Caco-2 (cell line): Measurements from ENCODE around the gene CSTF1. TPM values are rescaled to one million over a fixed set of nuclear protein-coding genes. Genes with fewer than 3 reads are reported as not detected.

Experiments used
- BruUV-seq: library from RNA; stranded (reverse); fragments of 400-500 nt; replicated peaks from 2 replicates; lab custom pipeline; 2021; lab: Mats Ljungman, UMichigan
- CTCF ChIA-PET: fragments of 300-600 bp; sonication (Branson Sonifier 250); formaldehyde crosslinking; loops from one replicate; lab custom pipeline; 2022; ENCODE audit warnings: antibody characterized with exemption; lab: Charles Lee
- POLR2A ChIA-PET: fragments of 300-600 bp; sonication (Branson Sonifier 250); formaldehyde crosslinking; loops from one replicate; lab custom pipeline; 2022; ENCODE audit warnings: antibody characterized with exemption; lab: Charles Lee
- DNase-seq, 2 experiments: peaks; one replicate each; pipeline versions ENCODE4 v3.0.0 to v3.0.0-alpha.2; 2020 to 2022
- H3K27me3 ChIP-seq: replicated peaks from 2 replicates; pipeline ENCODE4 v1.6.0; 2011; ENCODE audit warnings: low read length; ENCODE audit not compliant: control insufficient read depth, insufficient read depth
- H3K36me3 ChIP-seq: 2 replicates; pipeline ENCODE4 v1.5.1; 2011; ENCODE audit warnings: low read length; ENCODE audit not compliant: control insufficient read depth, insufficient read depth
- H3K4me1 ChIP-seq: fragments of 250-450 bp; sonication (Bioruptor Pico); 2 replicates; pipeline ENCODE4 v1.5.1; 2020; ENCODE audit warnings: mild to moderate bottlenecking
- H3K4me3 ChIP-seq: 2 replicates; pipeline ENCODE4 v1.5.1; 2011; ENCODE audit warnings: low read depth, mild to moderate bottlenecking, control low read depth, low read length
- H3K9me3 ChIP-seq: fragments of 250-450 bp; sonication (Bioruptor Pico); 2 replicates; pipeline ENCODE4 v1.5.1; 2020; ENCODE audit warnings: mild to moderate bottlenecking, moderate library complexity
- H3K27ac Mint-ChIP-seq: one replicate; pipeline ENCODE4 v1.8.0; 2022; ENCODE audit warnings: mixed read lengths; ENCODE audit not compliant: unreplicated experiment
- H3K27me3 Mint-ChIP-seq: one replicate; pipeline ENCODE4 v1.8.0; 2022; ENCODE audit warnings: mixed read lengths; ENCODE audit not compliant: insufficient read depth, unreplicated experiment
- H3K36me3 Mint-ChIP-seq: one replicate; pipeline ENCODE4 v1.8.0; 2022; ENCODE audit warnings: mild to moderate bottlenecking, mixed read lengths; ENCODE audit not compliant: insufficient read depth, unreplicated experiment
- H3K4me1 Mint-ChIP-seq: one replicate; pipeline ENCODE4 v1.8.0; 2022; ENCODE audit warnings: low read depth, mixed read lengths; ENCODE audit not compliant: unreplicated experiment
- H3K4me3 Mint-ChIP-seq: one replicate; pipeline ENCODE4 v1.8.0; 2022; ENCODE audit warnings: mild to moderate bottlenecking, moderate library complexity, mixed read lengths; ENCODE audit not compliant: unreplicated experiment
- H3K9me3 Mint-ChIP-seq: one replicate; pipeline ENCODE4 v1.8.0; 2022; ENCODE audit warnings: mixed read lengths; ENCODE audit not compliant: unreplicated experiment
- intact Hi-C: fragments of 100-400 bp; cut with micrococcal nuclease; formaldehyde crosslinking; loops from one replicate; pipeline ENCODE4 v1.10.0; 2022; ENCODE audit not compliant: unreplicated experiment
- total RNA-seq: library from RNA; stranded (reverse); gene quantifications from 2 replicates; pipeline ENCODE4 v1.2.3, GENCODE V29; 2022
- TF ChIP-seq, protein P1 (sequence below), 2 experiments: fragments of 200-600 bp in 1 of 2; IDR thresholded peaks; 1 replicate in 1 of 2; 2 replicates in 1 of 2; pipeline versions ENCODE4 v1.5.1 to v1.8.0; 2011 to 2022; ENCODE audit warnings: antibody characterized with exemption in 1 of 2, control low read depth in 1 of 2, inconsistent platforms in 1 of 2, low read depth in 1 of 2, low read length in 1 of 2, mild to moderate bottlenecking in 1 of 2, moderate library complexity in 1 of 2; ENCODE audit not compliant: insufficient read depth in 1 of 2, severe bottlenecking in 1 of 2, unreplicated experiment in 1 of 2

CSTF1 gene
- total RNA-seq, 1 experiment from 2014 or later = 97.0 TPM

DNA sequence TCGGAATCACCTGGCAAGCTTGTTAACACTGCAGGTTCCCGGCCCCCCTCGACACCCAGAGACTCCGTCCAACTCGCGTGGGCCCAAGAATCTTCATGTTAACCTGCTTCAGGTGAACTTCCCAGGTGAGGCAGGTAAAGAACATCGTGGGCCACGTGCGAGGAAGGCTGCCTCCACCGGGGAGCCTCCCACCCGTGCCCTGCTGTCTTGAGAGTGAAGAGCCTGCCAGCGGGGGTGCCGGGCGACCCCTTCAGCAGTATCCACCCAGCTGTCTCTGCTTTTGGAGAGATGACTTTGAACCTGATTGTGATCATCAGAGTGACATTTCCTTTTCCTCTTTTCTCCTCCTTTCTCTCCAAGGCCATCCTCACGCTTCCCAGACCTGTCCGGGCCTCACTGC lies 53.1 kb downstream of the CSTF1 start:
- no peak overlapping the region for H3K4me3 Mint-ChIP-seq
- no TSS peak for BruUV-seq
- Histone ChIP-seq H3K4me1 (0 out of 2 replicates have a peak, but pooled peaks cover 6% of the 10 kb centered on the region), H3K36me3 (no peaks in the 10 kb centered on the region), H3K4me3 (no peak overlapping the region), H3K27me3 (no peaks in the 10 kb centered on the region), H3K9me3 (no peaks in the 10 kb centered on the region)
- H3K27me3 Mint-ChIP-seq = no peaks in the 10 kb centered on the region
- POLR2A ChIA-PET = no interaction called here
- no peaks in the 10 kb centered on the region for H3K9me3 Mint-ChIP-seq
- CTCF ChIA-PET = interaction anchor here (0.6 kb wide), 1 partner anchor 133 kb away, joined by 3 read pairs; no protein-coding TSS in a partner anchor
- intact Hi-C loops = no loop called here
- TF ChIP-seq, protein P1, sequence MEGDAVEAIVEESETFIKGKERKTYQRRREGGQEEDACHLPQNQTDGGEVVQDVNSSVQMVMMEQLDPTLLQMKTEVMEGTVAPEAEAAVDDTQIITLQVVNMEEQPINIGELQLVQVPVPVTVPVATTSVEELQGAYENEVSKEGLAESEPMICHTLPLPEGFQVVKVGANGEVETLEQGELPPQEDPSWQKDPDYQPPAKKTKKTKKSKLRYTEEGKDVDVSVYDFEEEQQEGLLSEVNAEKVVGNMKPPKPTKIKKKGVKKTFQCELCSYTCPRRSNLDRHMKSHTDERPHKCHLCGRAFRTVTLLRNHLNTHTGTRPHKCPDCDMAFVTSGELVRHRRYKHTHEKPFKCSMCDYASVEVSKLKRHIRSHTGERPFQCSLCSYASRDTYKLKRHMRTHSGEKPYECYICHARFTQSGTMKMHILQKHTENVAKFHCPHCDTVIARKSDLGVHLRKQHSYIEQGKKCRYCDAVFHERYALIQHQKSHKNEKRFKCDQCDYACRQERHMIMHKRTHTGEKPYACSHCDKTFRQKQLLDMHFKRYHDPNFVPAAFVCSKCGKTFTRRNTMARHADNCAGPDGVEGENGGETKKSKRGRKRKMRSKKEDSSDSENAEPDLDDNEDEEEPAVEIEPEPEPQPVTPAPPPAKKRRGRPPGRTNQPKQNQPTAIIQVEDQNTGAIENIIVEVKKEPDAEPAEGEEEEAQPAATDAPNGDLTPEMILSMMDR (IDR thresholded peaks at IDR 0.05; ENCODE audit: insufficient read depth in 1 of 2, low read depth in 1 of 2, low read length in 1 of 2, severe bottlenecking in 1 of 2, unreplicated experiment in 1 of 2) = no peak
- DNase-seq = no peak
- H3K4me1 Mint-ChIP-seq = no peaks in the 10 kb centered on the region
- H3K27ac Mint-ChIP-seq = no peak overlapping the region
- H3K36me3 Mint-ChIP-seq = no peaks in the 10 kb centered on the region

GRCh38 chr20:56447227-56447626 lies 54.8 kb downstream of the CSTF1 start:
- POLR2A ChIA-PET = no interaction called here
- BruUV-seq = no TSS peak

DNA sequence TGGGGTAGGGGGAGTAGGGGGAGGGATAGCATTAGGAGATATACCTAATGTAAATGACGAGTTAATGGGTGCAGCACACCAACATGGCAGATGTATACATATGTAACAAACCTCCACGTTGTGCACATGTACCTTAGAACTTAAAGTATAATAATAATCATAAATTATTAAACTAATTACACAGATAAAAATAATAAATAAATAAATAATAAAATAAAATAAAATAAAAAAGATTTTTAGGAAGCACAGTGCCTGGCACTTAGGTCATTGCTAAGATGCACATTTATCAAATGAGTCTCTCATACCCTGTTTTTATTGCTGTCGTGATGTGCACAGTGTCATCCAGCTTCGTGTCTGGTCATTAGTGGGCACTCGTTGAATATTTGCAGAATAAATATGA lies 57.0 kb downstream of the CSTF1 start:
- TF ChIP-seq, protein P1 (IDR thresholded peaks at IDR 0.05; ENCODE audit: insufficient read depth in 1 of 2, low read depth in 1 of 2, low read length in 1 of 2, severe bottlenecking in 1 of 2, unreplicated experiment in 1 of 2) = no peak
- no peaks in the 10 kb centered on the region for H3K27me3 Mint-ChIP-seq
- H3K4me3 Mint-ChIP-seq = no peak overlapping the region
- H3K9me3 ChIP-seq = no peaks in the 10 kb centered on the region
- H3K4me3 ChIP-seq = no peak overlapping the region
- no peaks in the 10 kb centered on the region for H3K4me1 ChIP-seq
- no peaks in the 10 kb centered on the region for H3K9me3 Mint-ChIP-seq
- no peaks in the 10 kb centered on the region for H3K27me3 ChIP-seq
- no peak overlapping the region for H3K27ac Mint-ChIP-seq
- intact Hi-C loops = no loop called here
- no peak for DNase-seq
- BruUV-seq = no TSS peak
- no peaks in the 10 kb centered on the region for H3K36me3 Mint-ChIP-seq
- CTCF ChIA-PET = no interaction called here
- POLR2A ChIA-PET = no interaction called here
- H3K36me3 ChIP-seq = no peaks in the 10 kb centered on the region
- no peaks in the 10 kb centered on the region for H3K4me1 Mint-ChIP-seq

More at GRCh38 chr20:56447227-56447626, 54.8 kb downstream of the CSTF1 start:
- TF ChIP-seq, protein P1 (IDR thresholded peaks at IDR 0.05; ENCODE audit: insufficient read depth in 1 of 2, low read depth in 1 of 2, low read length in 1 of 2, severe bottlenecking in 1 of 2, unreplicated experiment in 1 of 2) = no peak
- CTCF ChIA-PET = no interaction called here
- H3K36me3 ChIP-seq = no peaks in the 10 kb centered on the region
- no peak overlapping the region for H3K27ac Mint-ChIP-seq
- H3K4me3 Mint-ChIP-seq = no peak overlapping the region
- H3K4me1 Mint-ChIP-seq = no peaks in the 10 kb centered on the region
- intact Hi-C loops = no loop called here
- H3K4me1 ChIP-seq = no peaks in the 10 kb centered on the region
- H3K4me3 ChIP-seq = no peak overlapping the region
- no peaks in the 10 kb centered on the region for H3K9me3 ChIP-seq
- H3K27me3 Mint-ChIP-seq = no peaks in the 10 kb centered on the region
- H3K27me3 ChIP-seq = no peaks in the 10 kb centered on the region
- H3K9me3 Mint-ChIP-seq = no peaks in the 10 kb centered on the region
- no peaks in the 10 kb centered on the region for H3K36me3 Mint-ChIP-seq
- no peak for DNase-seq
